ENCODE results near the gene DEFB129.
"Not testable (repeated sequence)": the region's sequence is repeated elsewhere in the genome, so short reads cannot be mapped to it uniquely, and the experiment has no call there.

DEFB129 gene

DNA sequence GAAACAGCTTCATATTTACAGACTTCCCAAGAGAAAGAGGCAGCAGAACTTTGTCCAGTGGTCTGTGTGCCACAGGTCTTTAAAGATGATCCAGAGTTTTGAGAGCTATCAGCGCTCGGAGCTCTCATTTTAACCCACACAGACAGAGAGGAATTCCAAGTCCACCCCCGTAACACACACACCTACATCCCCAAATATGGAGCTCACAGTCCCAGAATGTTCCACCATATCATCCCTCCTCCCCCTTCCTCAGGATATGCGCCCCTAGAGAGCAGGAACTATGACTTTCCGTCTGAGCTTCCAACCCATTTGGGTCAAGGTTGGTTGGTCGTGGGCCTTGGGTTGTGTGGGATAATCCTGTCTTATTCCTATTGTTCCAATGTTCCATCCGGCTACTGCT is 37.4 kb upstream of the DEFB129 start, which contains the start of gene DEFB128:
TSS of gene DEFB128 (minus strand) at position 101 of the 400 bp plus-strand sequence. CDS start at position 13, 88 bp downstream.
- H3K9me3 ChIP-seq (ENCODE audit: insufficient read depth, low read length), result 0 out of 2 replicates have a peak, but pooled peaks cover 3% of the 10 kb centered on the region
- no peaks in the 10 kb centered on the region for H3K79me2 ChIP-seq (ENCODE audit: insufficient read depth, low read length)
- no peaks in the 10 kb centered on the region for H3K9me2 ChIP-seq (replicated peaks; ENCODE audit: insufficient read depth, low read length)
- TF ChIP-seq EZH2phosphoT487 (conservative IDR thresholded peaks at IDR 0.05; ENCODE audit: low read length), result no peak
- TF ChIP-seq, protein P1, sequence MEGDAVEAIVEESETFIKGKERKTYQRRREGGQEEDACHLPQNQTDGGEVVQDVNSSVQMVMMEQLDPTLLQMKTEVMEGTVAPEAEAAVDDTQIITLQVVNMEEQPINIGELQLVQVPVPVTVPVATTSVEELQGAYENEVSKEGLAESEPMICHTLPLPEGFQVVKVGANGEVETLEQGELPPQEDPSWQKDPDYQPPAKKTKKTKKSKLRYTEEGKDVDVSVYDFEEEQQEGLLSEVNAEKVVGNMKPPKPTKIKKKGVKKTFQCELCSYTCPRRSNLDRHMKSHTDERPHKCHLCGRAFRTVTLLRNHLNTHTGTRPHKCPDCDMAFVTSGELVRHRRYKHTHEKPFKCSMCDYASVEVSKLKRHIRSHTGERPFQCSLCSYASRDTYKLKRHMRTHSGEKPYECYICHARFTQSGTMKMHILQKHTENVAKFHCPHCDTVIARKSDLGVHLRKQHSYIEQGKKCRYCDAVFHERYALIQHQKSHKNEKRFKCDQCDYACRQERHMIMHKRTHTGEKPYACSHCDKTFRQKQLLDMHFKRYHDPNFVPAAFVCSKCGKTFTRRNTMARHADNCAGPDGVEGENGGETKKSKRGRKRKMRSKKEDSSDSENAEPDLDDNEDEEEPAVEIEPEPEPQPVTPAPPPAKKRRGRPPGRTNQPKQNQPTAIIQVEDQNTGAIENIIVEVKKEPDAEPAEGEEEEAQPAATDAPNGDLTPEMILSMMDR (IDR thresholded peaks at IDR 0.05; ENCODE audit: insufficient read depth, low read length, poor library complexity, severe bottlenecking), result no peak
- no peak within 1 kb of the TSS for H2AFZ ChIP-seq (ENCODE audit: low read depth, low read length, severe bottlenecking)
- no peaks in the 10 kb centered on the region for H3K36me3 ChIP-seq (ENCODE audit: low read length)
- no peaks in the 10 kb centered on the region for H3K27me3 ChIP-seq (ENCODE audit: low read length)
- H4K20me1 ChIP-seq (ENCODE audit: low read depth, low read length), result no peaks in the 10 kb centered on the region
- H3K9ac ChIP-seq (ENCODE audit: low read length), result no peak within 1 kb of the TSS
- H3K4me2 ChIP-seq (ENCODE audit: low read depth, low read length, poor library complexity, severe bottlenecking), result no peak within 1 kb of the TSS
- no peaks in the 10 kb centered on the region for H3F3A ChIP-seq (ENCODE audit: insufficient read depth)
- no peak within 1 kb of the TSS for H3K4me3 ChIP-seq (ENCODE audit: insufficient read depth, low read length, poor library complexity, severe bottlenecking)
- no peak within 1 kb of the TSS for H3K27ac ChIP-seq (ENCODE audit: low read depth, low read length)

DNA sequence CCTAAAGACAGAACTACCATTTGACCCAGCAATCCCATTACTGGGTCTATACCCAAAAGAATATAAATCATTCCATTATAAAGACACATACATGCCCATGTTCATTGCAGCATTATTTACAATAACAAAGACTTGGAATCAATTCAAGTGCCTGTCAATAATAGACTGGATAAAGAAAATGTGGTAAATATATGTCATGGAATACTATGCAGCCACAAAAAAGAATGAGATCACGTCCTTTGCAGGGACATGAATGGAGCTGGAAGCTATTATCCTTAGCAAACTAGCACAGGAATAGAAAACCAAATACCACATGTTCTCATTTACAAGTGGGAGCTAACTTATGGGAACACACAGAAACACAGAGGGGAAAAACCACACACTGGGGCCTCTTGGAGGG is 28.8 kb upstream of the DEFB129 start:
- H2AFZ ChIP-seq (ENCODE audit: low read depth, low read length, severe bottlenecking), result no peak overlapping the region
- H3K36me3 ChIP-seq (ENCODE audit: low read length), result no peaks in the 10 kb centered on the region
- no peak for TF ChIP-seq EZH2phosphoT487 (conservative IDR thresholded peaks at IDR 0.05; ENCODE audit: low read length)
- TF ChIP-seq, protein P1 (IDR thresholded peaks at IDR 0.05; ENCODE audit: insufficient read depth, low read length, poor library complexity, severe bottlenecking), result no peak
- no peak overlapping the region for H3K27ac ChIP-seq (ENCODE audit: low read depth, low read length)
- H3K79me2 ChIP-seq (ENCODE audit: insufficient read depth, low read length), result no peaks in the 10 kb centered on the region
- no peaks in the 10 kb centered on the region for H3K9me3 ChIP-seq (ENCODE audit: insufficient read depth, low read length)
- H4K20me1 ChIP-seq (ENCODE audit: low read depth, low read length), result no peaks in the 10 kb centered on the region
- H3K9ac ChIP-seq (ENCODE audit: low read length), result no peak overlapping the region
- H3K9me2 ChIP-seq (replicated peaks; ENCODE audit: insufficient read depth, low read length), result no peaks in the 10 kb centered on the region
- H3K4me3 ChIP-seq (ENCODE audit: insufficient read depth, low read length, poor library complexity, severe bottlenecking), result no peak overlapping the region
- no peak overlapping the region for H3K4me2 ChIP-seq (ENCODE audit: low read depth, low read length, poor library complexity, severe bottlenecking)
- no peaks in the 10 kb centered on the region for H3K27me3 ChIP-seq (ENCODE audit: low read length)
- no peaks in the 10 kb centered on the region for H3F3A ChIP-seq (ENCODE audit: insufficient read depth)

DNA sequence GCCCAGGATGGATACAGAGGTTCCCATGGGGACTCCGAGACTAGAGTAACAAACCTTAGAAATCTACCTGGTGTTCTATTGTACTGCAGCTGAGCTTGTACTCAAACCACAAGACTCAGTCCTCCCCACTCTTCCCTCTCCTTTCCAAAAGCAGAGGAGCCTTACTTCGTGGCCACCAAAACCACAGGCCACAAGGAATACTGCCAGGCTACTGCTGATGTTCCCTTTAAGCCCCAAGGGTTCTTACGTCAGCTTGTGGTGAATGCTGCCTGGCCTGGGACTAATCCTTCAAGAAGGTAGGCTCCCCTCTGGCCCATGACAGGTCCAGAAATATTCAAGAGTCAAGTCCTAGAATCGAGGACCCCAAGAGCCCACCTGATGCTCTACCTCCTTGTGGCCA is 27.1 kb upstream of the DEFB129 start:
- Histone ChIP-seq H3K9me3 (ENCODE audit: insufficient read depth, low read length) (no peaks in the 10 kb centered on the region), H3K9ac (ENCODE audit: low read length) (no peak overlapping the region), H3K27me3 (ENCODE audit: low read length) (no peaks in the 10 kb centered on the region; the same call in 1 of the 2 replicates), H3K79me2 (ENCODE audit: insufficient read depth, low read length) (no peaks in the 10 kb centered on the region), H3F3A (ENCODE audit: insufficient read depth) (no peaks in the 10 kb centered on the region), H3K27ac (ENCODE audit: low read depth, low read length) (no peak overlapping the region), H2AFZ (ENCODE audit: low read depth, low read length, severe bottlenecking) (no peak overlapping the region), H3K4me2 (ENCODE audit: low read depth, low read length, poor library complexity, severe bottlenecking) (no peak overlapping the region), H3K9me2 (replicated peaks; ENCODE audit: insufficient read depth, low read length) (no peaks in the 10 kb centered on the region), H3K36me3 (ENCODE audit: low read length) (no peaks in the 10 kb centered on the region), H4K20me1 (ENCODE audit: low read depth, low read length) (no peaks in the 10 kb centered on the region), H3K4me3 (ENCODE audit: insufficient read depth, low read length, poor library complexity, severe bottlenecking) (no peak overlapping the region)
- no peak for TF ChIP-seq EZH2phosphoT487 (conservative IDR thresholded peaks at IDR 0.05; ENCODE audit: low read length)
- TF ChIP-seq, protein P1 (IDR thresholded peaks at IDR 0.05; ENCODE audit: insufficient read depth, low read length, poor library complexity, severe bottlenecking), result no peak

DNA sequence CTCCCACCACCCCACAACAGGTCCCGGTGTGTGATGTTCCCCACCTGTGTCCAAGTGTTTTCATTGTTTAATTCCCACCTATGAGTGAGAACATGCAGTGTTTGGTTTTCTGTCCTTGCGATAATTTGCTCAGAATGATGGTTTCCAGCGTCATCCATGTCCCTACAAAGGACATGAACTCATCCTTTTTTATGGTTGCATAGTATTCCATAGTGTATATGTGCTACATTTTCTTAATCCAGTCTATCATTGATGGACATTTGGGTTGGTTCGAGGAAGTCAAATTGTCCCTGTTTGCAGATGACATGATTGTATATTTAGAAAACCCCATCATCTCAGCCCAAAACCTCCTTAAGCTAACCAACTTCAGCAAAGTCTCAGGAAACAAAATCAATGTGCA is 23.4 kb upstream of the DEFB129 start:
- H2AFZ ChIP-seq (ENCODE audit: low read depth, low read length, severe bottlenecking); H3K4me2 ChIP-seq (ENCODE audit: low read depth, low read length, poor library complexity, severe bottlenecking); H3K9me3 ChIP-seq (ENCODE audit: insufficient read depth, low read length); H3F3A ChIP-seq (ENCODE audit: insufficient read depth); H4K20me1 ChIP-seq (ENCODE audit: low read depth, low read length); H3K36me3 ChIP-seq (ENCODE audit: low read length); H3K4me3 ChIP-seq (ENCODE audit: insufficient read depth, low read length, poor library complexity, severe bottlenecking); H3K27ac ChIP-seq (ENCODE audit: low read depth, low read length); H3K9ac ChIP-seq (ENCODE audit: low read length); H3K27me3 ChIP-seq (ENCODE audit: low read length); H3K9me2 ChIP-seq (replicated peaks; ENCODE audit: insufficient read depth, low read length); H3K79me2 ChIP-seq (ENCODE audit: insufficient read depth, low read length): not testable (repeated sequence)
